Stimulated activated CD4-positive, alpha-beta T cell treated with anti-CD3 and anti-CD28 coated beads, Interleukin-1b, Interleukin-23, amount 100 ng/mL, for 24 hours (primary cell): ENCODE results near the gene SEZ6.

ENCODE experiments used
- DNase-seq, 4 experiments: peaks; one replicate each; pipeline ENCODE4 v3.0.0-alpha.2; 2020; ENCODE audit warnings: low read depth in 4 of 4, low spot score in 1 of 4

The SEZ6 gene

DNA sequence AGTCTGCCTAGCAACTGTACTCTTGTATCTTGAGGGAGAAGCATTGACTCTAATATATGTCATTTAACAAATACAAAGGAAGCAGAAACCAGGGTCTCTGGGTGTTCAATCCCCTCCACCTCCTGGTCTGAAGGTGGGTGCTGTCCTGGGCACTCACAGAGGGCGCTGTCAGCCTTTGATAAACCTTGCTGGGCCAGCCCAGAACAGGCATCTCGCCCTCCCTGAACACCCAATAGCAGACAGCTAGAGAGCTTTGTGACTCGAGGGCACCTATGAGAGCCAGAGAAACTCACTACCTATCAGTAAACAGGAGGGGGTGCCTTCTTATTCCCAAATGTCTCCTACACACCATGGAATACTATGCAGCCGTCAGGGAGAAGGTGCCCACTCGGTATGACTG, 30.8 kb upstream of the SEZ6 start:
- no peak for DNase-seq

DNA sequence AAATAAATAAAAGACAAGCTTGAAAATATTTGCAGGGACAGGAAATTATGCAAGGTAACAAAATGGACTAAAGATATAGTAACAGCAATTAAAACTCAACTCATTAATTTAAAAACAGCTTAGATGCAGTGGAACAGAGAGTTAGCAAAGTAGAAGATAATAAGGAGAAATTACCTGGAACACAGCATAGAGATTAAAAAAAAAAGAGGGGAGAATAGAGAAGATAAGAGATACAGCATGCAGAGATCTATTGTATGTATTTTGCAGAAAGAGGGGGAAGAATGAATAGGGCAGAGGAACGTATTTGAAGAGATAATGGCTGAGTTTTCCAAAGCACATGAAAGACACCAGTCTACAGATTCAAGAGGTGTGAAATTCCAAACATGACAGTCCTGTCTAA, 28.7 kb upstream of the SEZ6 start:
- no peak for DNase-seq

DNA sequence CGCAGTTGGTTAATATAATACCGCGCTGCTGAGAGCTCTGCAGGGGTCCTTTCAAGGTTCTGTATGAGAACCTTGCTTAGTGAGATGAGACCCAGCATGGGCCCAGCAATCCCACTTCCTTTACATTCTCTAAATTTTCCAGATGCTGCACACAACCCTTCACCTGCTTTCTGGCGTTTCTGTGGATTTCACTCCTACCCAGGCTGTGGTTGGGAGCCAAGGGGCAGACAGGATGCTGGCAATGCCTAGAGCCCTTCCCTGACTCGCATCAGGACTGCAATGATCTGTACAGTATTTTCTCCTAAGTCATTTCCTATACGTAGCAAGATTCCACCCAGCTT, 27.0 kb upstream of the SEZ6 start:
- DNase-seq, result no peak

DNA sequence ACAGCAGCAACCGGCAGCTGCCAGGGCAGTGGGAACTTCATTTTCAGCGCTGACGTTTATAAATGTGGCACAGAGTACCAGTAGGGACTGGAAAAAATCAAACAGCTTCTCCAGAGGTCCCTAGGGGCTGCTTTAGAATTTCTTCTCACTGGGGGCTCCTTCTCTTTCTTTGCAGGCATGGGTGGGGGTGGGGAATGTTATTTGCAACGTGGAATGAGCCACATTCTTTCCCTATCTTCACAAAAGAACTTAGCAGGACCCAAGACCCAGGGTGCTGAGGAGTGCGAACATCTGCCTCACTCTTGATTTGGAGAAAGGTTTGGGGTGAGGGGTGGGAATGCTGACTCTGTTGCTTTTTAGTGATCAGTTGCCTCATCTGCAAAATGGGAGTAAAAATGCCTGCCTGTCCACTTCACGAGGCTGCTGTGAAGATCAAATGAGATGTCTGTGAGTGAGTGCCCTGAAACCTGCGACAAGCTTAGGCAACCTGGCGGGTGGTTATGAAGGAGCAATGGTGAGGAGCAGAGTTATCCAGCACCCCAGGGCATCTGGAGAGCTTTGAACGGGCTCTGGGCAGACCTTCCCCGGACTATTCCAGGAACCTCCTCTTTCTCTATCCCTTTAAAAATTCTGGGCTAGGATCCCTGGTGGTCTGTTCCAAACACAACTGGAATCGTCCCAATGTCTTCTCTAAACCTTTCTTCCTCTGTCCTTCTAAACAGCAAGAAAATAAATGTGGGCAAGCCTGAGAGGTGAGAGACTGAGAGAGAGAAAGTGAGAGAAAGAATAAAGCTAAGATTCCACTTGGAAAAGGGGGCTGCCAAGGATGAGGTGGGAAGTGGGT, 26.4 kb upstream of the SEZ6 start:
- no peak for DNase-seq

DNA sequence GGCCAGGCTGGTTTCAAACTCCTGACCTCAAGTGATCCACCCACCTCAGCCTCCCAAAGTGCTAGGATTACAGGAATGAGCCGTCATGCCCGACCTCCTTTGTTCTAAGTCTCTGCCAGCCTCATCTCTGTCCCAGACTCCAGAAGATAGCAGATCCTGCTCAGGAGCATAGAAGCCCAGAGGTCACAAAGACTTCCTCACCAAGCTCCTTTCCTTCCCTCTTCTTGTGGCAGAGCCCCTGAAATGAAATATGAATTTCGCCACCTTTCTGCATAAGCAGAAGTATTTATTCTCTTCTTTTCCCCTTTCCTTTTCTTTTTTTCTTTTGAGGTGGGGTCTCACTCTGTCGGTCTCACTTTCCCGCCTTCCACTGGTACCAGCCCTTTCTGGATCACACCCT, 25.7 kb upstream of the SEZ6 start:
- DNase-seq, result no peak

DNA sequence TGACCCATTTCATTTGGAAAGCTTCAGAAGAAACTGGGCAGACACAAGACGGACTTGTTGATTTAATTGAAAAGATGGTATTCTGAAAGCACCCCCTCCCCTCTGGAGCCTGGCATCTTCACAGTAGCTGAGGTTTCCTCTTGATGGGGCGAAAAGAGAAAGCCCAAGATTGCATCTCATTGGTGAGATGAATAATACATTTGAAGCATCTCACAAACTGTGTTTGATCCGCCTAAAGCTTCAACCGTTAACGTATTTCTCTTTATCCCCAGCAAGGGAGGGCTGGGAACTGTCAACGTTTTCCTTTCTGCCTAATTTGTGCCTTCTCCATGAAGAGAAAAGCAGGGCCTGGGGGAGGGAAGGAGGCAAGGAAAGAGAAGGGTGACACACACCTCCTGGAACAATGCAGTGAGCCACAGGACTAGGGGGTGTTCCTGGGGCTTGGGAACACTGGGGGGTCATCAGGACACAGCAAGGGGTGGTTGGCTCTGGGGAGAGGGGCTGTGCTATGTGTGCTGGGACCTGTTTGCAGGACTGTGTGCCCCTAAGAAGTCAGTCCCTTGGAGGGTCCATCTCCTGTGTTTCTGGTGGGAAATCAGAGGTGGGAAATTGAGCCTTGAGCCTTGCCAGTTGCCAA, 18.6 kb upstream of the SEZ6 start:
- DNase-seq, result no peak

DNA sequence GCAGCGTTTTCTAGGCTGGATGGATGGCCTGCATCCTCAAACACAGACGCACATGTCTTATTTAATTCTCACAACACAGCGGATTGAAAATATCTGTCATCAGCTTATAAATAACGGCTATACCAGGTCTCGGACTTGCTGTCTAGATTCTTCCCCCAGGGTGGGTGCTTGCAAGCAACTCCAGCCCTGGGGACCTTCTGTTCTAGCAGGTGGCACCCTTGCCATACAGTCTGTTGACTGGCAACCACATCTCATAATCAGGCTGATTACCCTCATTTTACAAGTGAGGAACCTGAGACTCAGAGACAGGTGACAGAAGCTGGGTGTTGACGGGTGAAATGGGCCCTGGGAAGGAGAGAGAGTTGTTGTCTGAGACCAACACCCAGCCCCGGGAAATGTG, 16.2 kb upstream of the SEZ6 start:
- DNase-seq, result no peak

DNA sequence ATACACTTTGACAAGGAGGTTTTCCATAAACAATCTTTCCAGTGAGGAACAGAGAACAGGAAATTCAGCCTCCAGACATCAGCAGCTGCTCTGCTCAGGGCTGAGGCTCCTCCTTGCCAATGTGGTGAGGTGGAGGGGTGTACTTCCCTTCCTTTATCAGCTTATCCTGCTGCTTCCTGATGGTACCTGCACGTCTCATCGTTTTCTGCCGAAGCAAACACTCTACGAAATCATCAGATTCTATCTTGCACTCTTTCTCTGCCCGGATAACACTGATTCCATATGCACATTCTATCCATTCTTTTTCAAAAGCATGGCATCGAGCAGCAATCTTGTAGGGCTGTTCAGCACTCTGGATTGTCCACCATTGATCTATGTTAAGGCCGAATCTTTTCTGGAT, 15.4 kb upstream of the SEZ6 start:
- DNase-seq, result no peak

DNA sequence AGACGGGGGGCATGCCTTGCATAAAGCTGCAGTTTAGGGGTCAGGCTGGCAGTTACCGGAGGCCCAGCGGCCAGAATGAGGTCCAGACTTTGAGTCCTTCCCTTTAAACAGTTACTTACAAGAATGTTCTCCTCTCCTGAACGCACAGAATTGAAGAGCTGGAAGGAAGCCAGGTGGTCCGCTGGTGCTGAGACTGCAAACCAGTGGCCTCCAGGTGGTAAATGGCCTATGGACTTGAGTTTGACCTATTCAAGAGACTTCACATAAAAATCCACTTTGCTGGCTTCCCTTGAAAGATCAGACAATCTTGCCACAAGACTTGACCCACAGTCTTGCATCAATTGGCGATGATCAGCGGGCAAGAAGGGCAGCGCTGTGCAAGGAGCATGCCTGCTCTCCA, 14.7 kb upstream of the SEZ6 start:
- DNase-seq, result no peak

DNA sequence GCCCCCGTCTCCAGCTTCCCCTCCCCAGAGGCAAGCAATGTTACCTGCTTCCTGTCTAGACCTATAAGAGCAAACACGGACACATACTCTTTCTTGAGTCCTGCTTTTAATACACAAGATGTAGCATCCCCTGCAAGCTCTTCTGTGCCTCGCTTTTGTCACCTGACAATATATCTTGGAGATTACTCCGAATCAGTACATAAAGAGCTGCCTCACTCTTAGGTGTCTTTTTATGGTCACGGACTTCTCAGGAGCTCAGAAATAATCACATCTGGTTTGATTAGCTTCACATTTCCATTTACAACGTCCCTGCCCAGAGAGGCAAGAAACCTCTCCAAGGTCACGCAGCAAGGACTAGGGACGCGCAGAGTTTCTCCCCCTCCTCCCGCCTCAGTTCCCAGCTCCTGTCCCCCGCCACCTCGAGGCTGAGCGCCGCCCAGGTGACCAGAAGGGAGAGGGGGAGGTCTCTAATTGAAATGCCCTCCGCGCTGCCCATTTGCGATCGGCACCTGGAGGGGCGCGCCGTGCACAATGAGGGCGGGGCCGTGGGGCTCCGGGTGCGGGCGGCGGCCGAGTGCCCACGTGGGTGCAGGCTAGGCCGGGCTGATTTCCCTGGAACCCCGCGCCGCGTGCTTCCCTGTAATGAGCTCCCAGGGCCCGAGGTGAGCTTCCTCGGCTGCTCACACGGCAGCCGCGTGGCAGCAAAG, 13.8 kb upstream of the SEZ6 start:
- no peak for DNase-seq

DNA sequence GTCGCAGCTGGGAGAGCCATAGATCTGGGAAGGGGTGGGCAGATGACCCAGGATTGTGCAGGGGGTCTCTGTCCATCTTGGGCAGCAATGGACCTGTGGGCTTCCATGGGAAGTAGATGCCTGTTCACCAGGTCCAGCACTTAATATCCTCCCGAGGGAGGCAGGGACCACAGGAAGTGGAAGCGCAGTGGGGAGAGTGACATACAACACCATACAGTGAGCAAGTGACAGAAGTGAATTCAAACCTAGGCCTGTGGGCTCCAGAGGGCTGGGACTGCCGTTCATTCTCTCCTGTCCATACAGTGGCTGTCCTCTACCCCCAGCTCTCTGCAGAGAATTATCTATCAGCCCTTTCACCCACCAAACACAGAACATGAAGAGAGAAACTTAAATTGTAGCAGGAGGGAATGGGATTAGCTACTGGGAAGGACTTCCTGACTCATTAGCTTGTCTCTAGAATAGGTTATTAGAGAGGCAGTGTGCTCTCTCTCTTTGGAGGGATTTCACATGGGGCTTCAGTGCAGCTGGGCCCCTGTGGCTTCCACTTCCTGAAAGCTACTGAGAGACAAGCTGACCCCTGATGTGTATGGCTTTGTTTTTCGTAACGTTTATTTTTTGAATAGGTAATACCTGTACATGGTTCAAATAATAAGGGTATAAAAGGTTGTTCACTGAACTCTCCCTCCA, 13.1 kb upstream of the SEZ6 start:
- DNase-seq, result no peak

DNA sequence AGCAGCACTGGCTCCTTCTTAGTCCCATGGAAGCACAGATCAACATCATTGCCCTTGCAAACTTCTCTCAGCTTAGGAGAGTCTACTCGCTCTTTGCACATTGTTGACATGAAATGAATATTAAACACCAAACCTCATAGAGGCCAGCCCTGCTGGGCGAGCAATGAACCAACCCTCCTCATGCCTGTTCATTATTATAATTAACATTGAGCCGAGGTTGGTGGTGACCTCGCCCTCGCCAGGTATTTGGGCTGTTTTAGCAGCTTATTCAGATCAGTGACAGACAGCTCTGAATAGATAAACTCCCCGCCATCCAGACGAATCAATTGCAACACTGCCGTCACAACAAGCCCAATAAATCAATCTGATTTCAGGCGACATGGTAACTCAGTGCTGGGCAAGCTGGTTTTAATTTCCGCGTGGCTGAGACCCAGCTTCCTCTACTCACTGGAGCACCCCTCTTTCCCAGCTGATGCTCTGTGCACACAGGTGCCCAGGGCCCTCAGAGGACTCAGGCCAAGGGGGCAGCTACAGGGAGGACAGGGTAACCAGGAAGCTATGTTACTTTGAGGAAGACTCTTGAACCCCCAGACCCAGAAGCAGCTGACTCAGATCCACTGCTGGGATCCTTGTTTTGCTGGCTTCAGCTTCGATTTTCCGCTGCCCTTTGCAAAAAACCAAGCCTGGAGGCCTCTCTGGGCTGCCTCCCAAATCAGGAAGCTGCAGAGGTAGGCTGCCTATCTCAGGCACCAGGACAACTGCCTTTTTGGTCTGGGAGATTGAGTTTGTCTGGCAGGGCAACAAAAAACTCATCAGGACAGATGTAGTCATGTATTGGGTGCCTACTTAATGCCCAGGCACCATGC, 10.7 kb upstream of the SEZ6 start:
- no peak for DNase-seq

DNA sequence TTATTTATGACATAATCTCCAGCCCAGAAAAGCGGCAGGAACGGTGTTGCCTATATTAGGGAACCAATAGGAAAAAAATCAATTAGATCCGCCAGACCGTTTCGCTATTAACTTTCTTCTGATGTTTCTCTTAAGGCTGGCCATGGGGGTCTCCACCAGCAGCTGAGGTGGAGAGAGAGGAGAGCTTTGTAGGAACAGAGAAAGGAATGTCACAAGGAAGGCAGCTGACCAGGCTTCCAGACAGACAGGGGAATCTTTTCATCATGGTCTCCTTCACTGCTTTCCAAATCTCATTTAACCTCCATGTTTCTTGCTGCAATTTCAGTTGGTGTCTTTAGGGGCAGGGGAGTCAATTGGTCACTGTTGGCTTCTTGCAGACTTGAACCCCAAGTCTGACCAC, 8.9 kb upstream of the SEZ6 start:
- no peak for DNase-seq

DNA sequence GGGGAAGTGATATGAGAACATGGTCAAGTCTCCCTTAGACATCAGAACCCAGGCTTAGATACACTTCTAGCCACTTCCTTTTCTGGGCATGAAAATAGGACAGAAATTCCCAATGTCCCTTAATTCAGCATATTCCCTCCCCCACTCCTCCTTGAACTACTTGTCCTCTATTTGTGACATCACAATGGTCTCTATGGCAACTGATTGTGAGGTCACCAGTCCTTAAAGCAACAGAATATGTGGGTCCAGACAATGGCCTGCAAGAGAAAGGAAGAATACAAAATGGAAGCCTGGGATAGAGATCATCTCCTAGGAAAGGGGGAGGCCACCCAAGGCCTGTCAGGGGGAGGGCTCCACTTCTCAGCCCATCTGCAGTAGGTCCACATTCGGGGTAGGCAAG, 6.7 kb upstream of the SEZ6 start:
- DNase-seq, result no peak

DNA sequence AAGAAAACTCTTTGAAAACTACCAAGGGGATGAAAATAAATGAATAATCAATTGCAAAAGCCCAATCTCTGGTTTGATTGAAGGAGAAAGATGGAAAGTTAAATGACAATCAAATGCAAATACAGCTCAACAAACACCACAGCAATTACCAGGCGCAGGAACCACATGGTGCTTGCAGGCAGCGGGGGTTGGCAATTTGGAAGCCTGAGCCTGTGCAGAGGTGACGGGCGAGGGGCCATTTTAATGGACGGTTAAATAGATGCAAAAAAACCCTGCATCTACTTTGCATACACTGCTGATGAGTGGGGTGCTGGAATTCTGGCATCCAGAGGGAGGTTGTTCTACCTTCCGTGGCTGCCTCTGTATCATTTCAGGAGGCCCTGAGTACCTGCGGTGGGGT, 4.8 kb upstream of the SEZ6 start:
- DNase-seq, result no peak

DNA sequence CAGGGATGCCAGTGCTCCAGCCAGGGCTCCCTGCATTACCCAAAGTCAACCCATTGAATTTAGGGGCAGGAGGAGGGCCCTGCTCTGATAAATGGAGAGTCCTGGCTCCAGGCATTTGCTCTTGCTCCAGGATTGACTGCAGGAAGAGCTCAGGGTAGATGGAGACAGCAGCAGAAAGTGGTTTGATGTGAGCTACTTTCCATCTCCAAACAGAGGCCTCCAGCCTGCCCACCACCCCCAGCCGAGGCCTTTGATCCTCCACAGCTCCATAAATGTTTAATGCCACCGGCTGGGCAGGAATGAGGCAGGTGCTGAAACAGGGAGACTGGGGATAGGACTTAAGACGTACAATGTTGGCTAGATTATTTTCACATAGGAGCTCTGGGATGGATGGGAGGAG, 4.3 kb upstream of the SEZ6 start:
- no peak for DNase-seq

DNA sequence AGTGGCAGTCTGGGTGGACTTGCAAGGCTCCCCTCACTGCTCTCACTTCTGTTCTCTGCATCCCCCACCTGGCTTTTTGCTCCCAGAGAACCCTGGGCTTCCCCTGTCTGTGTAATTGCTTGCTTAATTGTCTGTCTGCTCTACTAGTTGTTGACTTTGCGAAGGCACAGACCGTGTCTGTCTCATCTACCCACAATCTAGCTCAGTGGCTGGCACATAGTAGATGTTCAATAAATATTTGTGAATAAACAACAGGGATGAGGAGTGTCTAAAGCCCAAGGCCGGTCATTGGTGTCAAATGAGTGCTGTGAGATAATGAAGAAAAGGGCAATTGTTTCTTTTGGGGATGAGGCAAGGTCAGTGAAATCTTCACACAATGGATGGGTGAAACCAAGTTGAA, 2.8 kb upstream of the SEZ6 start:
- DNase-seq, result no peak

DNA sequence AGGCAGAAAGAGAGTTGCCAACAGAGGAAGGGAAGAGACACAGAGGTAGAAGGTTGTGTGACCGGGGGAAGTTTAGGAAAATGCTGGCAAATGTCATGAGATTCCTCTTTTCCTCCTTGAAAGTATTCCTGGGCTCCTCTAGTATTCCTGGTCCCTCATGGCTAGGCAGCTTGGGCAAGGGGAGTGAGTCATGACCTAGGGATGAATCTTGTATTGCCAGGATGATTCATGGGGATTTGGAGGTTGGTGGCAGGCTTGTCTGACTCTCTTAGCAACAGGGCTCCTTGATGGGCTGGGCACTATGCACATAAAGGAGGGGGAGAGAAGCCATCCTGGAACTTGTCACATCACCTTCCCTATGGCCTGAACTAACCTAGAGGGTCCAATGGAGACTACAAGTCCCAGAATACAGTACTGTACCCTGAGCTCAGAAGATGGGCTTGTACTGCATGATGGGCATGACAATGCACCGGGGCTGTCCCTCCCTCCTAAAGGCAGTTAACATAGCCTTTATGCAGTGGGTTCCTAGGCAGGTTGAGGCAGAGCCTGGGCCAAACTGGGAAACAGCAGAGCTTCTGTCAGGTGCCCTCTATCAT, 2.1 kb upstream of the SEZ6 start:
- DNase-seq, result no peak

DNA sequence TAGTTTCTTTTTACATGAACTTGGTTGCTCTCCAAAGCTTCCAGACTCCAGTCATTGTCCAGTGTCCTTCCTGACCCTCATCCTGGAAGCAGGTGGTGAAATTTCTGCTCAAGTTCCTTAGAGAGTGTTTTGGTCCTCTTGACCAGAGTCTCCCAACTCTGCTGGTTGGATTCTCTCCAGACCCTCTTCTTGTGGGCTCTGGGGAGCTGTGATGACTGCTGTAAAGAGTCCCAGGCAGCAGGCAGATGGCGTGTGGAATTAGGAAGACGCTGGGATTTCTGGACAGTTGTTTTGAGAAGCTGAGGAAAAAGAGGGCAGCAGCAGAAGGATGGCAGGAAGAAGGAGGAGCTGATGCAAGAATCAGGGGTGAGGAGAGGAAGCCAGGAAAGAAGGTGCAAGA, 1.6 kb upstream of the SEZ6 start:
- no peak for DNase-seq

DNA sequence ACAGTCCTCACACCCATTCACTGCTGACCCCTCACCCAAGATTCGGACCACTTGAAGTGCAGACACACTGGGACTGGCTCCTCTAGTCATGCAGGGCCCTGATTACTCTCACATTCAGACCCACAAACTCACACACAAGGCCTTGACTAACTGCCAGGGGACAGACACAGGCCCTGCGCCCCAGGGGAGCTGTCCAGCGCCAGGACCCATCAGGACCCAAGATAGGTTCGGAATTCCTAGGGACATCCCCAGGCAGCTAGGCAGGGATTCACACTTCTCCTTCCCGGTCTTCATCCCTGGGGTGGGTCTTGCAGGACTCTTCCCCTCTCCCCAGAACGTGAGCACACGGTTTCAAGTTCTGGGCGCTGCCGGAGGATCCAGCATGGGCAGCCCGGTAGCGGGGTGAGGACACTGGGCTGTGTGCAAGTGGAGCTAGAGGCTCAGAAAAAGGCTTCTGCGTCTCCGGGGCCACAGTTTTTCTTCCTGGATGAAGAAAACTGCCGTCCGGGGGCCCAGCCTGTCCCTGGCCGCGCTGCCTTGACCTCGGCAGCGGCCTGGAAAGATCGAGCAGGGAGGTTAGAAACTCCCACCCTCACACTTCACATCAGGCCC, 1.6 kb downstream of the SEZ6 start:
- DNase-seq, result no peak
